CD4-positive, alpha-beta T cell treated with Interleukin-15 for 4 hours (primary cell): ENCODE data around the gene PAPPA.

Experiments used
- DNase-seq: peaks from one replicate; pipeline ENCODE4 v3.0.0-alpha.2; 2020; ENCODE audit warnings: low spot score

The PAPPA gene

DNA sequence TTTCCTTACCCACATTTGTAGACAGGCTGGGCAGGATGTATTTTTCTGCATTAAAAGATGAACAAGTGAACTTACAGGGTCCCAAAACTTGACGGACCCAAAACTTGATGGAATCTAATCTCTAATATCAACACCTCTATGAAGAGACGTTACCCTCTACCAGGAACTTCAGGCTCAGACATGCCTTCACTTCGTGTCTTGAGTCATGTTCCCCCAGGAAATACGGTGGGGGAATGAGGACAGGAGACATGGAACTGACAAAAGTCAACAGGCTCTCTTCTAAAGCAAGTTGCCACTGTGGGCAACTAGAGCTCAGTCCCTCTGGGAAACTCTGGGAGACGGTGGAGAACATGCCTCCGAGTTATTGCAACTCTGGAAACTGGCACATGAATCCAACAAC lies 196.1 kb downstream of the PAPPA start:
- DNase-seq = no peak

DNA sequence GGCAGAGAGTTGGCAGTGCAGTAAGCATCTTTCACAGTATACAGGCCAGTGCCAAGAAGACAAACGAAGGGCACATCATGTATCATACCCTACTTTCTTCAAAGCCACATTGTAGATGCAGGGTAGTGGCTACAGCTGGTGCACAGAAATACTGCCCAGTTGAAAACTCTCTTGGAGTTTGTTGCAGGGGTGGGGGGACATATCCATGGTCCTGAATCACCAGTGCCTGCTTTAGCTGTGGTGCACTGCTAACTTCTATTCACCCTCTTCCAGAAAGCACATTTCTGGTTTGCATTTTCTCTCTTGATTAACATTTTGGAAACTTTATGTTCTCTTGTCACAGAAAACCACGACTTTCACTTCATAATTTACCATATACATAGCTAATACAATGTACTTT lies 196.6 kb downstream of the PAPPA start:
- no peak for DNase-seq

DNA sequence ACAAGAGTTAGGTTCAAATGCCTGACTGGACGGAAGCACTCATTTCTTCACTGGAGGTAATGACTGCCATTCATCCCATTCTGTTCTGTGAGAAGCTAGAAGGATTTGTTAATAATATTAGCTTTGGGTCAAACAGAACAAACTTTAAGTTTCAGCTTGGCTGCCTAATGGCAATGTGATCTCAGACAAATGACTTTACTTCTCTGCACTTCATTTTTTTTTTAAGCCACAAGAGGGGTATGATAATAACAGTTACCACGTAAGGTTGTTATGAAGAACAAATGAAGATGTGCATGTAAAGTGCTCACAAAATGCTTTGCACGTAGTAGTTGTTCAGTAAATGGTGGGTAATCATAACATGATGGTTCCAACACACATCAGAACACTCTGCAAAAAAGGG lies 199.4 kb downstream of the PAPPA start:
- no peak for DNase-seq

DNA sequence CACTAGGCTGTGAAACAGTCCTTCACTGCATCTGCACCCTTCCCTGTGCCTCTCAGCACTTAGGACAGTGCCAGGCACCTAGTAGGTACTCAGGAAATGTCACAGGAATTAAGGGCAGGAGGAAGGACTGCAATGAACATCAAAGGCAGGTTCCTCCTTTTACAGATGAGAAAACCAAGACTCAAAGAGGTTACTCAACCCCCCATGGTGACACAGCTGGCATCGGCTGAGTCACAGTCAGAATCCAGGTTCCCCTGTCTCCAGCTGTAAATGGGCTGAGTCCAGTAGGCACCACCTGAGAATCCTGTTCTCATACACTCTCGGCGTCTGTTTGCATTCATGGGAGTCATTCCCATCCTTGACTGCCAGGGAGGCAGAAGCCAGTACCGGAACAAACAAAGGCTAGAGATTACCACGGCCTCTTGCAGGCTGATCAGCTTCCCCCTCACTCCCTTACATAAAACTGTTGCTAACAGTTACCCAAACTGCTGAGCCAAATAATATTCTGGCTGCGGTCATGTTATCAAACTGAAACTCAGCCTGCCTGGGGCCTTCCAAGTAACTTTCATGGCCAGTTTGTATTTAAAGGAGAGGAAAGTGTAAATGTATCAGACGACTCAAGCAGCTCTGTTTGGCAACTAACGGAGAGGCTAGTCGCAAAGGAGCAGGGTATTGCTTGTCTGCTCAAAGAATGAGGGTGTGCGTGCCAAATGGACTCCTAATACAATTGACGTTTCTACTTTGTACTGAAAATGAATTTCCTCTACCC lies 201.7 kb downstream of the PAPPA start:
- DNase-seq = no peak

DNA sequence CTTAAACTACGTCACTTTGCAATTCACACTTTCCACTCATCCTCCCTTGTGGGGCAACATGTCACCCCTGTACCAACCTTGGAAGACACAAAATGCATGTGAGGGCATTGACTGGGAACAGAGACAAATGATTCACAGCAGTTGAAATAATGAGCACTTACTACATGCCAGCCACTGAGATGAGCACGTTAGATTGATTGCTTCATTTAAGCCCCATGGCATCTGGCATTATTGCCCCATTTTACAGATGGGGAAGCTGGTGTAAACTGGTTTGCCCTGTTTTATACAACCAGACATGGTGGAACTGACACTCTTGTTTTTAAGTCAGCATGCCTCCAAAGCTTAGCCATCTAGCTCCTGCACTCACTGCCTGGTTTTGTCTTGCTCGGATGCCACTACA lies 204.7 kb downstream of the PAPPA start:
- no peak for DNase-seq

DNA sequence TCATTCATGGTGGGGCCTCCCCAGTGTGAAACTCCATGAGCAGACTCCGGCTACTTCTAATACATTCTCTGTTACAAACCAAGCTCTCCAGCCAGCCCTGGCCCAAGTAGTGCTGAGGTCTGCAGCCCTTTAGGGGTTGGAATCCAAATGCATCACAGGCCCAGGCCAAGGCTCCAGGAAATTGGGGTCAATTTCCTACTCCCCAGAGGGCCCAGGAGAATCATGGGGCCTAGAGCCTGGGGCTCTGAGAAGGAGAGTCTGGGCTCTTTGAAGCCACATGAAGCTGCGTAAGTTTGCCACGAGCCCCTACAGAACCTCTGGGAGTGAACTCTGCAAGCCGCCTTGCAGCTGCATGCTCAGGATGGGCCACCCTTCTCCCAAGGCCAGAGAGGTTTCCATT lies 206.4 kb downstream of the PAPPA start:
- DNase-seq = no peak

DNA sequence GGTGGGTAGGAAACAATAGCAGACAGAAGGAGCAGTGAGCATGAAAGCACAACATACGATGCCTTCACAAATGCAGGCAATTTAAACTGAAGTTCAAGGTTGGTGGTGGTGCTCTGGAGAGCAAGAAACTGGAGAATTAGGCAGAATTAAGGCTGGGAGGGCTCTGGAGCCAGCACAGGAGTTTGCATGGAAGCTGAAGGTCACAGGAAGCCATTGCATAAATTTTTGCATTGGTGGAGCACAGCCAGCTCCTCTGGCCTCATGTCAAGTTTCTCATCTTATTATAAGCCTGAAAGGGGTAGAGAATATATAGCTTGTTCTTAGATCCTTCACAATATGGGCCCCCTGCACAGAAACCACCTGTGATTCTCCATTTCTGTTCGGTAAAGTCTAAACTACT lies 207.4 kb downstream of the PAPPA start:
- DNase-seq = no peak

DNA sequence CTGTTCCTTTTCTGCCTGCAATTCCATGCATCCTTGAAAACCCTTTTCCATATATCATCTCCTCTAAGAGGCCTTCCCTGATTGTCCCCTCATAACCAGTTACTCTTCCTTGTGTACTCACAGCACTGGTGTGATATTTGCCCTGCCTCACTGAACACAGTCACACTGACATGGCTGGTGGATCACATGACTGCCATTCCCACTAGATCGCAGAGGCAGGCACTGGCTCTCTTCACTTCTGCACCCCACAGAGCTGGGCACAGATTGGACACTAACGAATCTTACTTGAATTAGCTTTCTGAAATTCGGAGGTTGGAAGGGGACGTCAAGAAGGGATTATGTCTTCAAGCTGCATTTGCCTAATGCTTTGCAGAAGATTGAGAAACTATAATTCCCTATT lies 208.0 kb downstream of the PAPPA start:
- no peak for DNase-seq

DNA sequence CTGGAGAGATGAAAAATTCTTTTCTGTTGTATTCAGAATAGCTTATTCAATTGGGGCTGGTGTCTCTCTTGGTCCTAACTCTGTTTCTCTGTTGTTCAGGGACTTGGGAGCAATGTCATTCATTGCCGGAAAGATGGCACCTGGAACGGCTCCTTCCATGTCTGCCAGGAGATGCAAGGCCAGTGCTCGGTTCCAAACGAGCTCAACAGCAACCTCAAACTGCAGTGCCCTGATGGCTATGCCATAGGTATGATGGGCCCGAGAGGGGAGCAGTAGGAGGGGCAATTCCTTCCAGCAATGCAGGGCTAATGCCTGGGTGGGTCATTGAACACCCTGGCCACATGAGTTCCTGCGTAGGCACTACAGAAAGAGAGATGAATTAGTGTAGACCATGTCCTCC lies 208.9 kb downstream of the PAPPA start:
- DNase-seq = no peak

DNA sequence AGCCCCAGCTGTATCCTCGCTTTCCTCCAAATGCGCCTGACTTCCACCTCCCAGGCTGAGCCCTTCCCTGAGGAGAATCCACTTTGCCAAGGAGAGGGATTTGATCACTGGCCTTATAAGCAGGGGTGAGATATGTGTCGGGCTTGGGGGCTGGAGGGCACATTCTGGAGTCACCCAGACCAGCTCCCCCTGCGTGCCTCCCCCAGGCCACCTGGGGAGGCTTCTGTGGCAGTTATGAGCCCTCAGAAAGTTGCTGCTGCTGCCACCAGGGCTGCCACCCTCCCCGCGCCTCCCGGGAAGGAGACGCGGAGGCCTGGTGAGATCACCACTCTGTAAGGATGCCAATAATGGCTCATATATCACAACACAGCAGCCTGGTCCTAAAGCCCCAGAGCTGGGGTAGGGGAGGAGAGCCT lies 211.5 kb downstream of the PAPPA start:
- no peak for DNase-seq

DNA sequence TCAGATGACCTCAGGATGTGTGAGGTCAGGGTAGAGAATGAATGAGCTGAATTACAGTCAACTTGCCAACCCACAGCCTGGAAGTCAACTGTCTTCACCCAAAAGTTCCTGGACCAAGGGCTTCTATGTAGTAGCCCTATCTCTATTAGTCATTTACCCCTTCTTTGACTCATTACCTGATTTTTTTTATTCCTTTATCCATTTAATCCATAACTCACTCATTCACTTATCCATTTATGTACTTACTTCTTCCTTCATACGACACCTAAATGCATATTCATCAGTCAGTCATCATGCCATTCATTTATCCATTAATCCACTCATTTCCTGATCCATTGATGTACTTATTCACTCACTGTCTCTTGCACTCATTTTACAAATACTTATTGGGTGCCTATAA lies 212.7 kb downstream of the PAPPA start:
- no peak for DNase-seq

DNA sequence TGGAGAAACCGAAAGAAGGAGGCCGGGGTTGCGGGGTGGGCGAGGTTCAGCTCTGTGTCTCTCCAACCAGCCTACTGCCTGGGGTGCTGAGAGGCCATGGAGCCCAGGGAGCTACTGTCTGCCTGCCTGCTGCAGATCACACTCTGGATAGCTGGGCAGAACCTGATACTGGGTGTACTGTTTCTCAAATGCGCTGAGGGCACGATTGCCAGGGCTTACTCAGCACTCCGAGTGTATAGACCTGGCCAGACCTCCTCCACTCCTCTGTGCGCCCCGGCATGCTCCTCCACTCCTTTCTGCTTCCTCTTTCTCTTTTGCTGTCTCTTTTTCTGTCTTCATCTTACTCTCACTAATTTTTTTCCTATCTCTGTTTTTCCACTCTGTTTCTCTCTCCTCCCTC lies 215.1 kb downstream of the PAPPA start:
- DNase-seq = no peak

DNA sequence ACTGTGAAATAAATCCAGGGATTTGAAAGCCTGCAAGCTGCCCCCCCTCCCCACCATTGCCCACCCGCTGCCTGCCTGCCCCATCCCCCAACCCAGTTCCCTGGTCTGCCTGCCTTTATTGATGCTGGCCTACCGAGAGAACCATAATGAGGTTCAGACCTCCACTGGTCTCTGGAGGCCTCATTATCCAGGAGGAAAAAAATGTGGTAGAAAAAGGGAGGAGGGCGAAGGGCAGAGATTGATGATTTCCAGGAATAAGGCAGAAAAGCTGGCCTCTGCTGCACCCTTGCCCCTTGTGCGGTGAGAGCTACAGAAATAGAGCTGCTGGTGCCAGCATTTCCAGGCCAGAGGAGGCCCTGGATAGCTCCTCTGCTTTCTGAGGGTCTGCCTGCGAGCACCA lies 216.1 kb downstream of the PAPPA start:
- no peak for DNase-seq

DNA sequence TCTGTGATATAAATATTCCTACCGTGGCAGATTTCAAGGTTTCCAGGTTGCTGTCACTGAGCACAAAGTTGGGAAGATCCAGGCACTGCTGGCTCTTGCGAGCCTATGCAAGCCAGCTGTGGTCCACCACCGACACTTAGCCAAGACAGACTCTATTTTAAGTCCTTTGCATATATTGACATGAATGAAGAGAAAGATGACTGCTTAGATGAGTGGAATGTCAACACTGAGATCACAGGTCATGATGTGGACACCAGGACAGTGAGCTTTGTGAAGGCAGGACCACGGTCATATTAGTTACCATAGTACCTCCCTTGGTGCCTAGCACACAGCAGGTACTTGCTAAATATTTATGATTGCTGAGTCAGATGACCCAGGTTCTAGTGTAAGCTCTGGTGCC lies 217.0 kb downstream of the PAPPA start:
- no peak for DNase-seq

DNA sequence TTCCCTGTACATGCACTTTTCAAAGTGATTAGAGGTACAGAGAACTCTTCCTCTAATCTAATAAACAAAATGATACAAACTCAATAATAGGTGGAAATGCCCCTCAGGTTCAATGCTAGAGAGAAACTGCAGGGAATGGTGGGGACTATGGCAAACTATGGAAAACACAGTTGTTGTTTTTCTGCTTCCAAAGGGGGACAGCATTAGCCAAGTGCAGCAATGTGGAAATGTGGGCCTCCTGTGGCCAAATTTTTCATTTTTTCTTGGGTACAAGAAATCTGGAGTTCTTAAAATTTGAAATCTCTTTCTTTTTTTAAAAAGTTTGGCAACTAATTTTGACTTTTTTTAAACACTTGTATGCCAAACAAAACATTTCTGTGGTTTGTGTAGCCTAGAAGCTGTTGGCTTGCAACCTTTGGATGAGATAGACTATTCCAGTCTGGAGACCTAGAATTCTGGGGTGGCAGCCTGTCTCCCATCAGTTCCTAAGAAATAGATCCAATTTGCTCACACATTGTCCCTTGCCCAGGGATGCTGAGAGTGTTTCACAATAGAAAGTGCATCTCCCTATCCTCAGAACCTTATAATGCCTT lies 218.6 kb downstream of the PAPPA start:
- DNase-seq = no peak

DNA sequence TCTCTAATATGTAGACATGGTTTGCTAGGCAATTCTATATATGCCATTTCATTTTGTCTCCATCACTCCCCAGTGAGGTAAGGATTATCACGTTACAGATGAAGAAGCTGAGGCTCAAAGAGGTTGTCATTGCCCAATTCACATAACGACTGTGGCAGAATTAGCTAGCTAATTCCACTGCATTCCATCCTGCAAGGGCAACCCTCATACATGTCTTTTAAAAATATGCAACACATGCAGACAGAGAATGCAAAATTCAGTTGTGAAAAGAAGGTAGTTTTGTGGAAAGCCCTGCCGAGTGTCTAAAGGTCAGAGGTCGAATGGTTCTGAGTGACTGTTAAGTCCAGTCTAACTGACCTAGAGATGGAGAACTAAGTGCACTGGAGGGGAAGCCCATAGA lies 219.2 kb downstream of the PAPPA start:
- no peak for DNase-seq

DNA sequence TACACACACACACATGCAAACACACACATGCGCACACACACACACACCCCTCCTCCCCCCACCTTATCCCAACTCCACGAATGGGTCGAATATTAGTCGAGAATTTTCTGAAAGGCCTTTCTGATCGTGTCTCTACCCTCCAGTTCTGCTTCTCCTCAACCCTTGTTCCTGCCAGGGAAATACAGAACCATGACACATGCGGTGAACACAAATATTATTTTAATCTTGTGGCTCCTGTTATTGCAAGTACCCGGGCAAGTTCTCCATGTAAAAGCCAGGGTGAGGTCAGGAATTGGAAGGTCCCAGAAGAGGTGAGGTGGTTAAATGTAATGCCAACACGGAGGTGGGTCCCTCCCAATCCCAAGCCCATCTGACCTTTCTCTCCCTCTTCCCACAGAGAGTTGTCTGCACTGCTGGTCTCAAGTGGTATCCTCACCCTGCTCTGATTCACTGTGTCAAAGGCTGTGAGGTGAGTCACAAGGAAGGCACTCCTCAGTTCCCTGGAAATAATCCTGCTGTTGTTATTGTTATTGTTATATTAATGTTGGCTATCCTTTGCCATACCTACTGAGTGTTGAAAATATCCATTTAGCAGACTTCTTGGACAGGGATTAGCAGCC lies 223.7 kb downstream of the PAPPA start:
- no peak for DNase-seq

DNA sequence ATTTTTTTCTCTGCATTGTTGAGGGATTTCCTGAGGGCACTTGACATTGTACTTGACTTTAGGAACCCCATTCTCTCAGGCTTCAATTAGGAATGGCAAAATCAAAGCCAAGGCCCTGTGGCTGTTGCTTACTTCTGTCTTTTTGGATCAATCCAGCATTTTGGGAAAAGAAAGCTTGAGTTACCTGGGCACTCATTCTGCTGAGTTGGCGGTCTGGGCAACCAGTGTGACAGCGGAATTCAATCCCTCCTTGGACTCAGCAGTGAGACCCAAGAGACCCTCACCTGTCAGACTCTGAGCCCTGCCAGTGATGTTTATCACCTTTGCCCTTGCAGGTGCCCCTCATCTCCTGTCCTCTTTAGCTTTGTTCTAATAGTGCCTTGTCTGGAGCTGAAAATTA lies 225.3 kb downstream of the PAPPA start:
- no peak for DNase-seq

DNA sequence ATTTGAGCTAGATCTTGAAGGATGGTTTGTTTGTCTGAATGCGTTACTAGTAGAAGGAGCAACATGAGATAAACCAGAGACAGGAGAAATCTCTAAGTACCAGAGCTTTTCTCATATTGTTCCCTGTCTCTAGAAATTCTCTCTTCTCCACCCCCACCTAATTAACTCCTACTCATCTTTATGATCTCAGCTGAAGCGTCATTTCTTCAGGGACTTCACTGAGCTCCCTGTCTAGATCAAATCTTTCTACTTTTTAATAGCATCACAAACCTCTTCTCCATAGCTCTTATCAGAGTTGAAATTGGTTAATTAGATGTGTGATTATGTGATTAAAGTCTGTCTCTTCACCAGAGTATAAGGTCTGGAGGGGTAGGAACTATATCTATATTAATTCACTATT lies 226.2 kb downstream of the PAPPA start:
- no peak for DNase-seq

DNA sequence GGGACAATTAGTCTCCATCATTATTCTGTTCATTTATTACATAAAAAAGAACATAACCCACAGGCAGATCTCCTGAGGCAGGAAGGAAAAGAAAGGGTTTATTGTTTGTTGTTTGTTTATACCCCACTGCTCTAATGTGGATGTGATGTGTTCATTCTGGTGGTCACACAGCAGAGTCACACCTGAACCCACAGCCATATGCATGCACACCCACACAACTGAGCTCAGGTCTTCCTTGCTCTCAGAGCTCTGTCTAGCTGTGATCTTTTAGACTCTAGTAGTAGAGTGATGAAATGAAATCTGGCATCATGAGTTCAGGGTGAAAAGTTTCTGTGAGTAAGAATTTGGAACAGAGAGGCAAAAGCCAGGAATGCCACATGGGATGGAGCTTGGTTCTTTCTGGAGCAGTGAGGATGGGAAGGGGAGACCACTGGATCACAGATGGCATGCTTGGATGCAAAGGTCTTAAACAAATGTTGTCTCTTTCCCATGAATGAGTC lies 227.0 kb downstream of the PAPPA start:
- DNase-seq = no peak

DNA sequence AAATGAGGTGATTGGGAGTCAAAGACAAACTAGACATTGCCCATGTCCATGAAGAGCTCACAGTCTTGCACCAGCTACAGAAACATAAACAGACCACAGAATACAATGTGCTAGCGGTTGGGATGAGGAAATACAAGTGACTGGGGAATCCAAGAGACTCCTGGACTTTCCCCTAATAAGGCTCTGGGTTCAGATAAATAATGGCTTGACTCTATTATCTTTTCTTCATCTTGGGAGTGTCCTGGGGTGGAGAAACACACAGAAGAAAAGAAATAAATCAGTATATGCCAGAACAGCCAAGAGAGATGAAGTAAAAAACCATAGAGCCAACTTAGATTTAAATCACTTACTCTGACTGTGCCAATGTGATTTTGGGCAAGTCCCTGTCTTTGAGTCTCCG lies 227.8 kb downstream of the PAPPA start:
- no peak for DNase-seq

DNA sequence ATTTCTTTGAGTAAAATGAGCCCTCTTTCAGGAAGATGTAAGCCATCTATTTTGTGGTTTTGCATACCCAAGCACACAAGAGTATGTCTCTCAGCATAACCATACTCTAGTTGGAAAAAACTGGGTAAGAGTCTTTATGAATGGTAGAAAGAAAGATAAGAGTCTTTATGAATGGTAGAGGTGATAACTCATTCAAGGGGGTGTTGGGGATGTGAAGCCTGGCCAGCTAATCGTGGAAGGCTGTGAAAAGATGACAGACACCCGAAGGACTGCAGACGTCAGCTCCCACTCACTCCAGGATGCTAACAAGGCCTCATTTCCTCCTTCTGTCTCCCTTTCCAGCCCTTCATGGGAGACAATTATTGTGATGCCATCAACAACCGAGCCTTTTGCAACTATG lies 228.5 kb downstream of the PAPPA start:
- DNase-seq = no peak

DNA sequence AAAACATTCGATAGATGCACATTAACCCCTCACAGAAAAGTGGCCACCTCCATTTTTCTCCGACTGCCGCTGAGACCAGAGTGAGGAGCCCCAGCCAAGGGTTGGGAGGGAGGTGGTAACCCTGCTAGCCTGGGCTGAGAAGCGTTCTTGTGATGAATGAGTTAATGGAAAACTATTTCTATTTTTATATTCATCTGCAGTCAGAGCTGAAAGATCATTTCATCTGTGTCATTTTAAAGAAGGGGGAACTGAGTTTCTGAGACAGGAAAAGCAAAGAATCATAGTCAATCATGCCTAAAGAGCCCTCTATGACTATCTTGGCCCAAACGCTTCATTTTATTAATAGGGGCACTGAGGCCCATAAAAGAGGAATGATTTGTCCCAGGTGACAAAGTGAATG lies 229.5 kb downstream of the PAPPA start:
- DNase-seq = no peak

DNA sequence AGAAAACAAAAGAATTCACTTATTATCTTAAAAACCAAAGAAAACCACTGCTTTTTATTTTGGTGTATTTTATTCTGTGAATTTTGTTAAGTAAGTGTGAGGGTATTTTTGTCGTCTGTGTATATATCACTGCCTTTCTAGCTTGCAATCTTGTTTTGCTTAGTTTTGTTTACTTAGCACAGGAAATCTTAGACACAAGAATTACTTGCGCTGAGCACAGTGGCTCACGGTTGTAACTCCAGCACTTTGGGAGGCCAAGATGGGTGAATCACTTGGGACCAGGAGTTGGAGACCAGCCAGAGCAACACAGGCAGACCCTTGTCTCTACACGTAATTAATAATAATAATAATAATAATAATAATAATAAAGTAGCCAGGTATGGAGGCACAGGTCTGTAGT lies 230.3 kb downstream of the PAPPA start:
- DNase-seq = no peak
